Suppressor macrophage treated with lipopolysaccharide for 1 hour (primary cell): ENCODE results near the gene TPI1.

Source experiments
- DNase-seq, 3 donors: peaks; one replicate each; pipeline ENCODE4 v3.0.0-alpha.2; 2020 to 2022

The TPI1 gene

GRCh38 chr12:6867413-6868210 is at the start of gene TPI1:
Gene TPI1 (plus strand): TSS chr12:6867531. CDS start chr12:6867567, 36 bp downstream.
- DNase-seq = peak; percentile 89 to 95 (median 94)

GRCh38 chr12:6817662-6818157 is 49.6 kb upstream of the TPI1 start:
- DNase-seq = no peak

GRCh38 chr12:6818222-6818621 is 49.1 kb upstream of the TPI1 start:
- DNase-seq = no peak

- no peak for DNase-seq
Observed at GRCh38 chr12:6818645-6819044, 48.7 kb upstream of the TPI1 start.

GRCh38 chr12:6819106-6820030 is 48.0 kb upstream of the TPI1 start:
- DNase-seq = peak in 1 of 3 donors; percentile 1

- peak in 1 of 3 donors; percentile 12 for DNase-seq
Observed at GRCh38 chr12:6820166-6820565, 47.2 kb upstream of the TPI1 start.

GRCh38 chr12:6821591-6822425 is 45.5 kb upstream of the TPI1 start, which contains the start of gene GPR162:
Gene GPR162 (plus strand): TSS chr12:6821821. CDS start chr12:6823899, 2,078 bp downstream.
- DNase-seq = peak; percentile 31 to 61 (median 39)

- peak in 1 of 3 donors; percentile 16 for DNase-seq
Observed at GRCh38 chr12:6822426-6823135, 44.8 kb upstream of the TPI1 start.

- DNase-seq = peak in 1 of 3 donors; percentile 9
Observed at GRCh38 chr12:6823182-6824084, 43.9 kb upstream of the TPI1 start.

- peak in 1 of 3 donors; percentile 11 for DNase-seq
Observed at GRCh38 chr12:6824085-6824775, 43.1 kb upstream of the TPI1 start.

- peak in 1 of 3 donors; percentile 20 for DNase-seq
Observed at GRCh38 chr12:6824901-6825381, 42.4 kb upstream of the TPI1 start.

GRCh38 chr12:6825398-6826124 is 41.8 kb upstream of the TPI1 start:
- DNase-seq = peak; percentile 89 to 92 (median 92)

- DNase-seq = no peak
Observed at GRCh38 chr12:6826125-6826733, 41.1 kb upstream of the TPI1 start.

GRCh38 chr12:6826734-6827436 is 40.4 kb upstream of the TPI1 start:
- no peak for DNase-seq

GRCh38 chr12:6827437-6827911 is 39.9 kb upstream of the TPI1 start:
- DNase-seq = peak; percentile 49 to 73 (median 57)

GRCh38 chr12:6827982-6828780 is 39.1 kb upstream of the TPI1 start, which contains the start of gene P3H3:
Gene P3H3 (plus strand): TSS chr12:6828407. CDS start chr12:6828441, 34 bp downstream.
- DNase-seq = peak in 1 of 3 donors; percentile 56
